Transverse colon (tissue), 4 donors: ENCODE data around the gene GALNT10. TPM values are rescaled to one million over a fixed set of nuclear protein-coding genes. Genes with fewer than 3 reads are reported as not detected.

ENCODE experiments used
- DNase-seq: peaks from one replicate; pipeline ENCODE4 v3.0.0-alpha.2; 2019
- H3K27ac ChIP-seq, 4 donors: fragments of 200-600 bp; sonication (generic); 2 replicates each; pipeline ENCODE4 v1.5.1; 2016 to 2018; ENCODE audit warnings: inconsistent platforms in 4 of 4
- H3K27me3 ChIP-seq: fragments of 200-600 bp; sonication (generic); 2 replicates; pipeline ENCODE4 v1.5.1; 2017; ENCODE audit warnings: inconsistent platforms
- H3K36me3 ChIP-seq, 4 donors: fragments of 200-600 bp; sonication (generic); 2 replicates each; pipeline ENCODE4 v1.5.1; 2017 to 2019; ENCODE audit warnings: inconsistent platforms in 4 of 4
- H3K4me1 ChIP-seq, 4 donors: fragments of 200-600 bp; sonication (generic); 2 replicates each; pipeline ENCODE4 v1.5.1; 2017 to 2020; ENCODE audit warnings: inconsistent platforms in 4 of 4
- H3K4me3 ChIP-seq, 4 donors: fragments of 200-600 bp; sonication (generic); 1 replicate in 1 of 4; 2 replicates in 3 of 4; pipeline versions ENCODE4 v1.5.1 to v1.6.1; 2017 to 2019; ENCODE audit warnings: inconsistent platforms in 4 of 4
- H3K9me3 ChIP-seq, 2 donors: fragments of 200-600 bp; sonication (generic); 2 replicates each; pipeline ENCODE4 v1.5.1; 2017 to 2019; ENCODE audit warnings: inconsistent platforms in 2 of 2
- CTCF ChIP-seq, 5 experiments: fragments of 200-600 bp in 3 of 5; fragments of 450-650 bp in 2 of 5; sonication (generic) in 3 of 5; IDR thresholded peaks; 1 replicate in 2 of 5; 2 replicates in 3 of 5; pipeline ENCODE4 v1.5.1; 2016 to 2017; ENCODE audit warnings: antibody characterized with exemption in 5 of 5, inconsistent platforms in 3 of 5, mild to moderate bottlenecking in 2 of 5, moderate library complexity in 1 of 5
- EP300 ChIP-seq: sonication (generic); formaldehyde crosslinking; IDR thresholded peaks from one replicate; pipeline ENCODE4 v1.6.1; 2017; ENCODE audit warnings: antibody characterized with exemption, low read depth
- POLR2A ChIP-seq: fragments of 450-650 bp; IDR thresholded peaks from one replicate; pipeline ENCODE4 v1.6.1; 2016; ENCODE audit warnings: antibody characterized with exemption, mild to moderate bottlenecking, moderate library complexity
- POLR2AphosphoS5 ChIP-seq, 3 donors: sonication (generic); formaldehyde crosslinking; IDR thresholded peaks; one replicate each; pipeline ENCODE4 v1.6.1; 2016; ENCODE audit warnings: antibody characterized with exemption in 3 of 3
- WGBS, 2 donors: methylation state at CpG; one replicate each; pipeline ENCODE4 v1.1.5; 2018; ENCODE audit warnings: low coverage in 1 of 2; 5-methylcytosine and 5-hydroxymethylcytosine counted together
- in situ Hi-C, 4 donors: fragments of 200-750 bp; cut with MboI; loops; one replicate each; pipeline versions ENCODE4 v1.15.0 to v1.15.1; 2017; ENCODE audit warnings: low sequenced_read_pairs in 3 of 4, low pct_ligation_motif_present in 1 of 4, low pct_unique_long_range_greater_than_20kb in 1 of 4
- intact Hi-C: fragments of 100-400 bp; cut with DNase I; formaldehyde crosslinking; loops from one replicate; pipeline ENCODE4 v1.15.1; 2023; ENCODE audit warnings: low total_unique reads
- total RNA-seq, 4 donors: library from RNA; depleted of rRNA; stranded (reverse); fragments of >200 nt; gene quantifications; one replicate each; pipeline ENCODE4 v1.1.0, GENCODE V29; 2016

Gene GALNT10
- total RNA-seq, 4 donors from 2014 or later, result 18.7 to 142 (median 39.3) TPM

- H3K4me3 ChIP-seq, result no peak overlapping the region
- no peaks in the 10 kb centered on the region for H3K36me3 ChIP-seq
- WGBS, 2 donors, result 100% methylated on average over 1 of the region's 1 CpG
- no peaks in the 10 kb centered on the region for H3K9me3 ChIP-seq
- intact Hi-C loops, result no loop called here
- DNase-seq, result no peak
- H3K27ac ChIP-seq, result no peak overlapping the region
- in situ Hi-C loops, result no loop called here
- TF ChIP-seq EP300 (no peak), POLR2AphosphoS5 (IDR thresholded peaks at IDR 0.05) (no peak), POLR2A (no peak), CTCF (IDR thresholded peaks at IDR 0.05) (no peak)
- no peaks in the 10 kb centered on the region for H3K4me1 ChIP-seq
- no peaks in the 10 kb centered on the region for H3K27me3 ChIP-seq
Observed at GRCh38 chr5:154318691-154319090, 128.2 kb downstream of the GALNT10 start.

- no peak overlapping the region for H3K4me3 ChIP-seq
- no peaks in the 10 kb centered on the region for H3K27me3 ChIP-seq
- no peak for DNase-seq
- H3K4me1 ChIP-seq, result no peaks in the 10 kb centered on the region
- no peaks in the 10 kb centered on the region for H3K9me3 ChIP-seq
- intact Hi-C loops (no loop called here), in situ Hi-C loops (no loop called here)
- no peaks in the 10 kb centered on the region for H3K36me3 ChIP-seq
- WGBS, 2 donors, result 74 to 89% methylated on average over 4 of the region's 4 CpGs
- H3K27ac ChIP-seq, result no peak overlapping the region
- TF ChIP-seq CTCF (IDR thresholded peaks at IDR 0.05) (no peak), EP300 (no peak), POLR2A (no peak)
Observed at GRCh38 chr5:154319736-154320135, 129.2 kb downstream of the GALNT10 start.

- H3K4me3 ChIP-seq, result no peak overlapping the region
- no peak for DNase-seq
- H3K36me3 ChIP-seq, result no peaks in the 10 kb centered on the region
- TF ChIP-seq CTCF (IDR thresholded peaks at IDR 0.05), result no peak
- TF ChIP-seq POLR2A, result no peak
- TF ChIP-seq EP300, result no peak
- TF ChIP-seq POLR2AphosphoS5 (IDR thresholded peaks at IDR 0.05), result no peak
- intact Hi-C loops (no loop called here), in situ Hi-C loops (no loop called here)
- no peaks in the 10 kb centered on the region for H3K27me3 ChIP-seq
- H3K27ac ChIP-seq, result no peak overlapping the region
- H3K4me1 ChIP-seq, result no peaks in the 10 kb centered on the region
- H3K9me3 ChIP-seq, result no peaks in the 10 kb centered on the region
- WGBS, 2 donors, result 73 to 76% methylated on average over 3 to 6 of the region's 6 CpGs
Observed at GRCh38 chr5:154320224-154321089, 129.9 kb downstream of the GALNT10 start.

GRCh38 chr5:154321546-154321945 lies 131.0 kb downstream of the GALNT10 start:
- intact Hi-C loops, result no loop called here
- DNase-seq, result no peak
- no peaks in the 10 kb centered on the region for H3K27me3 ChIP-seq
- no peaks in the 10 kb centered on the region for H3K36me3 ChIP-seq
- TF ChIP-seq POLR2AphosphoS5 (IDR thresholded peaks at IDR 0.05) (no peak), CTCF (IDR thresholded peaks at IDR 0.05) (no peak), POLR2A (no peak), EP300 (no peak)
- no peak overlapping the region for H3K4me3 ChIP-seq
- no peak overlapping the region for H3K27ac ChIP-seq
- H3K9me3 ChIP-seq, result no peaks in the 10 kb centered on the region
- whole genome bisulfite sequencing, 2 donors, result 89 to 100% methylated on average over 1 to 2 of the region's 3 CpGs
- H3K4me1 ChIP-seq, result no peaks in the 10 kb centered on the region
- in situ Hi-C loops, result no loop called here
